NCI-H2196 treated with DMSO at 0.1 percent for 48 hours (cell line): ENCODE measurements around the gene RNLS.

Experiments used
- DNase-seq: peaks from one replicate; lab custom pipeline; 2025; ENCODE audit not compliant: unreplicated experiment; lab: John Stamatoyannopoulos, UW

The RNLS gene

GRCh38 chr10:88525371-88526069, 57.6 kb downstream of the RNLS start:
- no peak for DNase-seq

GRCh38 chr10:88523739-88524400, 59.2 kb downstream of the RNLS start:
- DNase-seq: no peak

GRCh38 chr10:88522715-88523114, 60.4 kb downstream of the RNLS start:
- no peak for DNase-seq

- no peak for DNase-seq
Measured at GRCh38 chr10:88521791-88522190, 61.3 kb downstream of the RNLS start.

GRCh38 chr10:88515235-88515634, 67.9 kb downstream of the RNLS start:
- DNase-seq: no peak

- no peak for DNase-seq
Measured at GRCh38 chr10:88512599-88512998, 70.5 kb downstream of the RNLS start.

- no peak for DNase-seq
Measured at GRCh38 chr10:88508796-88509195, 74.3 kb downstream of the RNLS start.

- DNase-seq: no peak
Measured at GRCh38 chr10:88507826-88508453, 75.2 kb downstream of the RNLS start.

GRCh38 chr10:88507404-88507803, 75.7 kb downstream of the RNLS start:
- no peak for DNase-seq

GRCh38 chr10:88505680-88506215, 77.4 kb downstream of the RNLS start:
- DNase-seq: no peak

GRCh38 chr10:88505265-88505664, 77.9 kb downstream of the RNLS start:
- DNase-seq: no peak

- DNase-seq: no peak
Measured at GRCh38 chr10:88500656-88501055, 82.5 kb downstream of the RNLS start.

GRCh38 chr10:88499569-88500470, 83.3 kb downstream of the RNLS start:
- DNase-seq: no peak

- DNase-seq: no peak
Measured at GRCh38 chr10:88497913-88498312, 85.2 kb downstream of the RNLS start.

GRCh38 chr10:88494537-88494936, 88.6 kb downstream of the RNLS start:
- DNase-seq: no peak

- DNase-seq: no peak
Measured at GRCh38 chr10:88493691-88494483, 89.2 kb downstream of the RNLS start.

- no peak for DNase-seq
Measured at GRCh38 chr10:88491314-88491713, 91.8 kb downstream of the RNLS start.

GRCh38 chr10:88490231-88490980, 92.7 kb downstream of the RNLS start:
- no peak for DNase-seq

- no peak for DNase-seq
Measured at GRCh38 chr10:88489107-88489506, 94.0 kb downstream of the RNLS start.
